Loucy (cell line): ENCODE results near the gene SELL.
A peak's percentile ranks its signal among the peaks of the same experiment; 100 is the strongest.

Source experiments
- H2AFZ ChIP-seq: fragments of 200-600 bp; sonication (generic); 2 replicates; pipeline ENCODE4 v1.6.0; 2016; ENCODE audit warnings: antibody characterized with exemption, mild to moderate bottlenecking, low read length, moderate library complexity
- H3F3A ChIP-seq: fragments of 200-600 bp; 2 replicates; pipeline ENCODE4 v1.6.0; 2016; ENCODE audit warnings: antibody characterized with exemption, low read depth, mild to moderate bottlenecking
- H3K27me3 ChIP-seq: fragments of 200-600 bp; sonication (generic); 2 replicates; pipeline ENCODE4 v1.6.1; 2014; ENCODE audit warnings: low read length, mild to moderate bottlenecking; ENCODE audit not compliant: insufficient read depth, poor library complexity, severe bottlenecking
- H3K36me3 ChIP-seq: fragments of 200-600 bp; sonication (generic); 2 replicates; pipeline ENCODE4 v1.6.1; 2016; ENCODE audit warnings: low read length; ENCODE audit not compliant: insufficient read depth
- H3K4me1 ChIP-seq: fragments of 200-600 bp; sonication (generic); 2 replicates; pipeline ENCODE4 v1.5.1; 2014; ENCODE audit warnings: low read length, mild to moderate bottlenecking; ENCODE audit not compliant: insufficient read depth, poor library complexity, severe bottlenecking
- H3K4me2 ChIP-seq: fragments of 200-600 bp; sonication (generic); 2 replicates; pipeline ENCODE4 v1.6.0; 2014; ENCODE audit warnings: antibody characterized with exemption, low read length, low read depth, mild to moderate bottlenecking; ENCODE audit not compliant: poor library complexity, severe bottlenecking
- H3K4me3 ChIP-seq: fragments of 200-600 bp; sonication (generic); 2 replicates; pipeline ENCODE4 v1.5.1; 2014; ENCODE audit warnings: low read length, mild to moderate bottlenecking, mixed read lengths; ENCODE audit not compliant: poor library complexity, severe bottlenecking
- H3K79me2 ChIP-seq: fragments of 200-600 bp; sonication (generic); 2 replicates; pipeline ENCODE4 v1.6.1; 2014; ENCODE audit warnings: low read length; ENCODE audit not compliant: insufficient read depth
- H3K9ac ChIP-seq: fragments of 200-600 bp; sonication (generic); 2 replicates; pipeline ENCODE4 v1.6.0; 2014; ENCODE audit warnings: mild to moderate bottlenecking, low read depth, low read length, moderate library complexity; ENCODE audit not compliant: poor library complexity, severe bottlenecking
- H3K9me2 ChIP-seq: fragments of 200-600 bp; sonication (generic); replicated peaks from 2 replicates; pipeline ENCODE4 v1.6.1; 2016; ENCODE audit warnings: low read depth, low read length, mixed read lengths
- H3K9me3 ChIP-seq: fragments of 200-600 bp; sonication (generic); 2 replicates; pipeline ENCODE4 v1.6.1; 2014; ENCODE audit warnings: mild to moderate bottlenecking, antibody characterized with exemption, low read length, low read depth; ENCODE audit not compliant: insufficient read depth
- H4K20me1 ChIP-seq: fragments of 200-600 bp; sonication (generic); 2 replicates; pipeline ENCODE4 v1.6.0; 2014; ENCODE audit warnings: antibody characterized with exemption, low read length, mild to moderate bottlenecking; ENCODE audit not compliant: insufficient read depth, poor library complexity, severe bottlenecking
- EZH2phosphoT487 ChIP-seq: fragments of 200-600 bp; IDR thresholded peaks from 2 replicates; pipeline ENCODE4 v1.6.1; 2018; ENCODE audit warnings: antibody characterized with exemption, mild to moderate bottlenecking, moderate library complexity, borderline replicate concordance
- TF ChIP-seq, protein P1 (sequence below): fragments of 200-600 bp; sonication (generic); conservative IDR thresholded peaks from 2 replicates; pipeline ENCODE4 v1.5.1; 2014; ENCODE audit warnings: mild to moderate bottlenecking, antibody characterized with exemption, low read length

The SELL gene

DNA sequence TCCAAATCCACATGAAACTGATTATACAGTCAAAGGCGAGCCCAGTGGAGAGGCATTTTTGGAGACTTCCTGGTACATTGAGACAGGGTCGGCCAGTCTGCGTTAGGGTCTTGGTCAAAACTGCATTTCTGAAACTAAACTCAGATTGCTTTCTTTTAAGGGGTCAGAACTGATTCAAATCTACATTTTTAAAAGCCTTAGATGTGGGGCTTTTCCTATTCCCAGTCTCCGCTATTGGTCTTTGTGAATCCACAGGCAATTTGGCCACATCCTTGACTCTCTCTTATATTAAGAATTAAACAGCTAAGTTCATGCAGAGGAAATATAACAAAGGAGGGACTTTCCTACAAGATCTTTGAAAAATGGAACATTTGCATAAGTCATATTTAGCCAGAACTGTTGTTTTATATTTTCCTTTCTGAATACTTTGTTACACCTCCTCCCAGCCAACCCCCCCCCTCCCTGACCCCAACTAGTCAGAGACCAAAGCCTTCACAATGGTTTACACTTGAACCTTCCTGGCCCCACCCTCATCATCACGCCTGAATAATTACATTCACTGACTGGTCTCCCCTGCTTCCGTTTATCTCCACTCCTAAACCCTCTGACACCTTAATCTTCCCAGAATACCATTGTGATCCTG, 30.9 kb downstream of the SELL start:
- Histone ChIP-seq H3K27me3 (no peaks in the 10 kb centered on the region), H3K36me3 (no peaks in the 10 kb centered on the region), H2AFZ (peak overlapping the region; percentile 21), H3K4me2 (peak overlapping the region; percentile 8), H3K9me2 (no peaks in the 10 kb centered on the region), H3K4me3 (no peak overlapping the region), H4K20me1 (no peaks in the 10 kb centered on the region), H3K79me2 (no peaks in the 10 kb centered on the region), H3F3A (no peaks in the 10 kb centered on the region), H3K4me1 (peaks cover 56% of the 10 kb centered on the region), H3K9me3 (no peaks in the 10 kb centered on the region), H3K9ac (peak overlapping the region; percentile 43)
- TF ChIP-seq, protein P1, sequence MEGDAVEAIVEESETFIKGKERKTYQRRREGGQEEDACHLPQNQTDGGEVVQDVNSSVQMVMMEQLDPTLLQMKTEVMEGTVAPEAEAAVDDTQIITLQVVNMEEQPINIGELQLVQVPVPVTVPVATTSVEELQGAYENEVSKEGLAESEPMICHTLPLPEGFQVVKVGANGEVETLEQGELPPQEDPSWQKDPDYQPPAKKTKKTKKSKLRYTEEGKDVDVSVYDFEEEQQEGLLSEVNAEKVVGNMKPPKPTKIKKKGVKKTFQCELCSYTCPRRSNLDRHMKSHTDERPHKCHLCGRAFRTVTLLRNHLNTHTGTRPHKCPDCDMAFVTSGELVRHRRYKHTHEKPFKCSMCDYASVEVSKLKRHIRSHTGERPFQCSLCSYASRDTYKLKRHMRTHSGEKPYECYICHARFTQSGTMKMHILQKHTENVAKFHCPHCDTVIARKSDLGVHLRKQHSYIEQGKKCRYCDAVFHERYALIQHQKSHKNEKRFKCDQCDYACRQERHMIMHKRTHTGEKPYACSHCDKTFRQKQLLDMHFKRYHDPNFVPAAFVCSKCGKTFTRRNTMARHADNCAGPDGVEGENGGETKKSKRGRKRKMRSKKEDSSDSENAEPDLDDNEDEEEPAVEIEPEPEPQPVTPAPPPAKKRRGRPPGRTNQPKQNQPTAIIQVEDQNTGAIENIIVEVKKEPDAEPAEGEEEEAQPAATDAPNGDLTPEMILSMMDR, result no peak
- no peak for TF ChIP-seq EZH2phosphoT487

DNA sequence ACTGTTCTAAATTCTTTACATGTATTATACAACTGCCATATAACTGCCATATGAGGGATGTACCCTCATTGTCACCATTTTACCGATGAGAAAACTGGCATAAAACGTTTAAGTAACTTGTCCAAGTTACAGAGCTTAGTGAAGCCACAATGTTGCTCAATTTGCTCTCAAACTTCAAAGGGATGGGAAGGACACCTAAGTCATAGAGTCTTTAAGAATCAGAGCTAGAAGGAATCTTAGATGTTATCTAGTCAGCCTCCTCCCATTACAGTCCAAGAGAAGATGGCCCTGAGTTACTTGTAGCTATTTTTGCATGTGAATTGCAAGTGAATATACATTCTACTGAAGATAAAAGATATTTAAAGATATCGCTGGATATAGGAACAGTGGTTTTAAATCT, 31.7 kb downstream of the SELL start:
- no peaks in the 10 kb centered on the region for H3F3A ChIP-seq
- no peaks in the 10 kb centered on the region for H3K36me3 ChIP-seq
- H3K9ac ChIP-seq, result no peak overlapping the region
- no peaks in the 10 kb centered on the region for H3K9me2 ChIP-seq
- no peaks in the 10 kb centered on the region for H3K9me3 ChIP-seq
- H2AFZ ChIP-seq, result no peak overlapping the region
- TF ChIP-seq, protein P1, result no peak
- no peak for TF ChIP-seq EZH2phosphoT487
- no peaks in the 10 kb centered on the region for H3K79me2 ChIP-seq
- H4K20me1 ChIP-seq, result no peaks in the 10 kb centered on the region
- H3K4me2 ChIP-seq, result no peak overlapping the region
- H3K4me1 ChIP-seq, result peaks cover 59% of the 10 kb centered on the region
- no peaks in the 10 kb centered on the region for H3K27me3 ChIP-seq
- no peak overlapping the region for H3K4me3 ChIP-seq

DNA sequence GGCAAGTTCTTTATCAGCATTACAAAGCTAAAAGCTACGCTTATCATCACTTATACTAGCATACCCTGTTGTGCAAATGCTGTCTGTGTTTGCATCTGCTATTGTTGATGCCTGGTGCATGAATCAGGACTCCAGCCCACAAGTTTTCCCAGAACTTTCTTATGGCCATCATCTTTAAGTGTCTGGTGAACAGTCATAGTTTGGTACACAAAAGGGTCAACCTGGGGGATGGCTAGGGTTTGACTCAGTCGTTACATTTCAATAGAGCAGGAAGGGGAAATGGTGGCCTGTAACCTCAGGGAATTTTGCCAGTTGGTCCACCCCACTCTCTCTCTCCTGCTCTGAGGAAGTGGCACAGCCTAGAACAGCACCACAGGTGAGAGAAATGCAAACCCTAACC, 35.4 kb downstream of the SELL start:
- Histone ChIP-seq H3K27me3 (no peaks in the 10 kb centered on the region), H3K4me3 (peak overlapping the region; percentile 14), H3F3A (peaks cover 10% of the 10 kb centered on the region), H3K9me2 (no peaks in the 10 kb centered on the region), H2AFZ (peak overlapping the region; percentile 40; the same call in 1 of the 2 replicates), H3K9ac (peak overlapping the region; percentile 53), H3K4me2 (peak overlapping the region; percentile 61), H3K4me1 (peaks cover 61% of the 10 kb centered on the region), H3K36me3 (no peaks in the 10 kb centered on the region; the same call in 1 of the 2 replicates), H3K79me2 (no peaks in the 10 kb centered on the region), H4K20me1 (no peaks in the 10 kb centered on the region), H3K9me3 (peaks cover 10% of the 10 kb centered on the region; the same call in 1 of the 2 replicates)
- TF ChIP-seq, protein P1, result no peak
- TF ChIP-seq EZH2phosphoT487, result no peak
